OCI-LY3 (cell line): ENCODE results near the gene LRRC32.
A peak's percentile ranks its signal among the peaks of the same experiment; 100 is the strongest.

ENCODE experiments used
- H2AFZ ChIP-seq: fragments of 200-600, 300-600 bp; shearing (Covaris generic); 2 replicates; pipeline ENCODE4 v1.6.0; 2014; ENCODE audit warnings: antibody characterized with exemption, low read depth, low read length
- H3K27ac ChIP-seq: fragments of 200-600, 300-600 bp; sonication (generic); 2 replicates; pipeline ENCODE4 v1.5.1; 2014; ENCODE audit warnings: mild to moderate bottlenecking, low read length, moderate library complexity, mixed read lengths
- H3K27me3 ChIP-seq: fragments of 200-600, 300-600 bp; sonication (generic); 2 replicates; pipeline ENCODE4 v1.6.1; 2014; ENCODE audit warnings: low read depth, low read length, mixed read lengths
- H3K36me3 ChIP-seq: fragments of 200-600, 300-600 bp; sonication (generic); replicated peaks from 2 replicates; pipeline ENCODE3; 2014; ENCODE audit warnings: low read depth, low read length, mixed read lengths
- H3K4me1 ChIP-seq: fragments of 300-600, 200-600 bp; sonication (generic); 2 replicates; pipeline ENCODE4 v1.6.1; 2014; ENCODE audit warnings: low read length, mixed read lengths
- H3K4me2 ChIP-seq: fragments of 200-600, 300-600 bp; sonication (generic); 2 replicates; pipeline ENCODE4 v1.6.1; 2014; ENCODE audit warnings: low read length, mixed read lengths
- H3K4me3 ChIP-seq: fragments of 300-600, 200-600 bp; sonication (generic); 2 replicates; pipeline ENCODE4 v1.5.1; 2014; ENCODE audit warnings: antibody characterized with exemption, mild to moderate bottlenecking, low read length, moderate library complexity
- H3K79me2 ChIP-seq: fragments of 300-600, 200-600 bp; shearing (Covaris generic); 2 replicates; pipeline ENCODE4 v1.6.1; 2014; ENCODE audit warnings: mild to moderate bottlenecking, low read length, mixed read lengths
- H3K9ac ChIP-seq: fragments of 300-600, 200-600 bp; shearing (Covaris generic); 2 replicates; pipeline ENCODE4 v1.6.0; 2014; ENCODE audit warnings: mild to moderate bottlenecking, low read length, moderate library complexity
- H3K9me3 ChIP-seq: fragments of 200-600, 300-600 bp; shearing (Covaris generic); 2 replicates; pipeline ENCODE4 v1.6.1; 2014; ENCODE audit warnings: low read length, mixed read lengths; ENCODE audit not compliant: insufficient read depth
- H4K20me1 ChIP-seq: fragments of 200-600, 300-600 bp; sonication (generic); 2 replicates; pipeline ENCODE4 v1.6.1; 2016; ENCODE audit warnings: low read length, mixed read lengths; ENCODE audit not compliant: insufficient read depth
- EZH2phosphoT487 ChIP-seq: fragments of 200-600 bp; shearing (Covaris generic); IDR thresholded peaks from 2 replicates; pipeline ENCODE4 v1.6.1; 2018; ENCODE audit warnings: antibody characterized with exemption, mixed run types, low read depth
- TF ChIP-seq, protein P1 (sequence below): fragments of 200-600, 300-600 bp; sonication (generic); IDR thresholded peaks from 2 replicates; pipeline ENCODE4 v1.5.1; 2014; ENCODE audit warnings: antibody characterized with exemption, low read length, low read depth

Gene LRRC32

GRCh38 chr11:76671626-76672309 is 1.2 kb upstream of the LRRC32 start:
- Histone ChIP-seq H2AFZ (no peak overlapping the region), H3K36me3 (peaks cover 28% of the 10 kb centered on the region), H4K20me1 (no peaks in the 10 kb centered on the region; the same call in 1 of the 2 replicates), H3K4me3 (peak overlapping the region; percentile 78), H3K9me3 (no peaks in the 10 kb centered on the region), H3K27me3 (peaks cover 10% of the 10 kb centered on the region), H3K79me2 (peaks cover 36% of the 10 kb centered on the region), H3K27ac (peak overlapping the region; percentile 86), H3K4me2 (peak overlapping the region; percentile 92), H3K4me1 (peaks cover 85% of the 10 kb centered on the region), H3K9ac (peak overlapping the region; percentile 81)
- TF ChIP-seq EZH2phosphoT487, result no peak
- TF ChIP-seq, protein P1, sequence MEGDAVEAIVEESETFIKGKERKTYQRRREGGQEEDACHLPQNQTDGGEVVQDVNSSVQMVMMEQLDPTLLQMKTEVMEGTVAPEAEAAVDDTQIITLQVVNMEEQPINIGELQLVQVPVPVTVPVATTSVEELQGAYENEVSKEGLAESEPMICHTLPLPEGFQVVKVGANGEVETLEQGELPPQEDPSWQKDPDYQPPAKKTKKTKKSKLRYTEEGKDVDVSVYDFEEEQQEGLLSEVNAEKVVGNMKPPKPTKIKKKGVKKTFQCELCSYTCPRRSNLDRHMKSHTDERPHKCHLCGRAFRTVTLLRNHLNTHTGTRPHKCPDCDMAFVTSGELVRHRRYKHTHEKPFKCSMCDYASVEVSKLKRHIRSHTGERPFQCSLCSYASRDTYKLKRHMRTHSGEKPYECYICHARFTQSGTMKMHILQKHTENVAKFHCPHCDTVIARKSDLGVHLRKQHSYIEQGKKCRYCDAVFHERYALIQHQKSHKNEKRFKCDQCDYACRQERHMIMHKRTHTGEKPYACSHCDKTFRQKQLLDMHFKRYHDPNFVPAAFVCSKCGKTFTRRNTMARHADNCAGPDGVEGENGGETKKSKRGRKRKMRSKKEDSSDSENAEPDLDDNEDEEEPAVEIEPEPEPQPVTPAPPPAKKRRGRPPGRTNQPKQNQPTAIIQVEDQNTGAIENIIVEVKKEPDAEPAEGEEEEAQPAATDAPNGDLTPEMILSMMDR, result no peak

DNA sequence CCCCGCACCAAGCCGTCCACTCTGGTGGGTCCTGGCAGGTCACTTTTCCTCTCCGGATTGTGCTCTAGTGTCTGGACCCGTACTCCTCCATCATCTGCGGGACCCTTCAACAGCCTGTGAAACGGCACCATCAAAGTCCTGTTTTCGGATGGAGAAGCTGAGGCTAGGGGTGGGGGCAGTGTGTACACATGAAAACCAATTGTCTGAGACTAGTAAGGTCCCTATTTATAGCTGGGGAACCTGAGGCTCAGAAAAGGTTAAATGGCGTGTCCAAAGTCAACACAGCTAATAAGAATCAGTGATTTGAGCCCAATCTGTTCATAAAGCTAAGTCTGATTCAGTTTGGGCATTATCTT is 668 bp upstream of the LRRC32 start:
- no peak overlapping the region; the same call in 1 of the 2 replicates for H2AFZ ChIP-seq
- H3K9me3 ChIP-seq, result no peaks in the 10 kb centered on the region
- peak overlapping the region; percentile 78 for H3K4me3 ChIP-seq
- peaks cover 42% of the 10 kb centered on the region for H3K79me2 ChIP-seq
- H3K9ac ChIP-seq, result peak overlapping the region; percentile 81
- peaks cover 5% of the 10 kb centered on the region for H3K27me3 ChIP-seq
- H3K4me2 ChIP-seq, result peak overlapping the region; percentile 92
- H3K27ac ChIP-seq, result peak overlapping the region; percentile 86
- no peak for TF ChIP-seq EZH2phosphoT487
- TF ChIP-seq, protein P1, result no peak; the same call in 1 of the 2 replicates
- H3K36me3 ChIP-seq, result peaks cover 29% of the 10 kb centered on the region
- H4K20me1 ChIP-seq, result no peaks in the 10 kb centered on the region; the same call in 1 of the 2 replicates
- peaks cover 85% of the 10 kb centered on the region for H3K4me1 ChIP-seq

DNA sequence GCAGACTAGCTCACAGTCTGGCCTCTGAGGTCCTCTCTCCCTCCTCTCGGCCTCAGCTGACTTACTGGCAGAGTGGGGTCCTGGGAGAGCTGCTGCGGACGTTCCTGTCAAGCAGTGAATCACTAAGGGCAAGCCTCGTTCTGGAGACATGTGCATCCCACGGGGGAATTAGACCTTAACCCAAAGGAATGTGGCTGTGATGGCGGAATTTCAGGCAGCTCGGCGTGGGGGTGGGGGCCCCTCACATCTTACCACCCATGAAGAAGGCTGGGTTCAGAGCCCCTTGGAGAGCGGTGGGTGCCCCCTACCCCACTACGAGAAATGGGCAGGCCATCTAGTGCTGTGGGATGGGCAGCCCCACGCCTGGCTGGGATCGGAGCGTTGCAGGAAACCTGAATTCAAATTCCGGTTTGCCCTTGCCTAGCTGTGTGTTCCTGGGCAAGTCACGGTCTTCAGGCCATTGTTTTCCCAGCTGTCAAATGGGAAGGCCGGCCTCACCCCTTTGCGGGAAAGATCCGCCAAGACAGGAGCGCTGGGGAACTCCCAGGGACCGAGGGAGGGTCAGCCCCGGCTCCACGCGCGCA is 554 bp downstream of the LRRC32 start:
- no peak overlapping the region for H2AFZ ChIP-seq
- no peaks in the 10 kb centered on the region for H3K27me3 ChIP-seq
- peaks cover 40% of the 10 kb centered on the region for H3K36me3 ChIP-seq
- TF ChIP-seq EZH2phosphoT487, result no peak
- TF ChIP-seq, protein P1, result no peak
- H3K9me3 ChIP-seq, result no peaks in the 10 kb centered on the region
- peaks cover 6% of the 10 kb centered on the region; the same call in 1 of the 2 replicates for H4K20me1 ChIP-seq
- H3K4me3 ChIP-seq, result peak overlapping the region; percentile 78
- H3K79me2 ChIP-seq, result peaks cover 50% of the 10 kb centered on the region
- peak overlapping the region; percentile 92 for H3K4me2 ChIP-seq
- H3K4me1 ChIP-seq, result peaks cover 85% of the 10 kb centered on the region
- H3K27ac ChIP-seq, result peak overlapping the region; percentile 86
- peak overlapping the region; percentile 81 for H3K9ac ChIP-seq

GRCh38 chr11:76668362-76669155 is 2.0 kb downstream of the LRRC32 start:
- Histone ChIP-seq H3K27ac (peak overlapping the region; percentile 66), H3K4me3 (peak overlapping the region; percentile 78), H3K9me3 (no peaks in the 10 kb centered on the region), H3K27me3 (no peaks in the 10 kb centered on the region), H3K36me3 (peaks cover 54% of the 10 kb centered on the region), H2AFZ (no peak overlapping the region), H4K20me1 (peaks cover 6% of the 10 kb centered on the region; the same call in 1 of the 2 replicates), H3K4me1 (peaks cover 85% of the 10 kb centered on the region), H3K9ac (peak overlapping the region; percentile 81), H3K4me2 (peak overlapping the region; percentile 92), H3K79me2 (peaks cover 50% of the 10 kb centered on the region)
- TF ChIP-seq, protein P1, result no peak
- no peak for TF ChIP-seq EZH2phosphoT487
